GM23338 (cell line): Measurements from ENCODE around the gene ATCAY. TPM values are rescaled to one million over a fixed set of nuclear protein-coding genes. Genes with fewer than 3 reads are reported as not detected.

Experiments used
- ATAC-seq: fragments of 200-7000 bp; cut with Tn5 transposase; 3 replicates; pipeline ENCODE4 v1.9.1; 2020
- DNase-seq: peaks from one replicate; pipeline ENCODE4 v3.0.0-alpha.2; 2015; ENCODE audit warnings: low spot score
- H2AFZ ChIP-seq: fragments of 200-600 bp; sonication (generic); 2 replicates; pipeline ENCODE4 v1.8.0; 2016; ENCODE audit warnings: antibody characterized with exemption, mild to moderate bottlenecking, moderate library complexity
- H3F3A ChIP-seq: fragments of 200-600 bp; sonication (generic); replicated peaks from 2 replicates; pipeline ENCODE4 v1.8.0; 2017; ENCODE audit warnings: antibody characterized with exemption, mixed run types, low read depth
- H3K27ac ChIP-seq: fragments of 200-600 bp; sonication (generic); 2 replicates; pipeline ENCODE4 v1.6.1; 2016; ENCODE audit warnings: low read depth
- H3K27me3 ChIP-seq: fragments of 200-600 bp; sonication (generic); 2 replicates; pipeline ENCODE4 v1.8.0; 2016; ENCODE audit warnings: mild to moderate bottlenecking, mixed run types, moderate library complexity; ENCODE audit not compliant: insufficient read depth
- H3K36me3 ChIP-seq: fragments of 200-600 bp; sonication (generic); 2 replicates; pipeline ENCODE4 v1.8.0; 2016; ENCODE audit warnings: mild to moderate bottlenecking; ENCODE audit not compliant: insufficient read depth
- H3K4me1 ChIP-seq: fragments of 200-600 bp; sonication (generic); 2 replicates; pipeline ENCODE4 v1.8.0; 2016; ENCODE audit warnings: mild to moderate bottlenecking, moderate library complexity; ENCODE audit not compliant: insufficient read depth
- H3K4me2 ChIP-seq: fragments of 200-600 bp; sonication (generic); 2 replicates; pipeline ENCODE4 v1.7.1; 2017; ENCODE audit warnings: mixed run types
- H3K4me3 ChIP-seq: fragments of 200-600 bp; sonication (generic); 2 replicates; pipeline ENCODE4 v1.6.1; 2016; ENCODE audit warnings: mixed run types
- H3K79me2 ChIP-seq: fragments of 200-600 bp; sonication (generic); replicated peaks from 2 replicates; pipeline ENCODE4 v1.8.0; 2017; ENCODE audit warnings: mild to moderate bottlenecking; ENCODE audit not compliant: insufficient read depth
- H3K9me2 ChIP-seq: fragments of 200-600 bp; sonication (generic); 2 replicates; pipeline ENCODE4 v1.8.0; 2017; ENCODE audit not compliant: insufficient read depth
- H4K20me1 ChIP-seq: fragments of 200-600 bp; sonication (generic); replicated peaks from 2 replicates; pipeline ENCODE4 v1.8.0; 2017; ENCODE audit warnings: mild to moderate bottlenecking; ENCODE audit not compliant: insufficient read depth
- H3K27ac Mint-ChIP-seq: 2 replicates; pipeline ENCODE4 v1.8.0; 2020; ENCODE audit warnings: inconsistent platforms, mild to moderate bottlenecking, moderate library complexity, mixed read lengths
- H3K27me3 Mint-ChIP-seq: 3 replicates; pipeline ENCODE4 v1.8.0; 2022; ENCODE audit warnings: low read depth, mild to moderate bottlenecking, moderate library complexity, mixed read lengths, inconsistent platforms; ENCODE audit not compliant: insufficient read depth, poor library complexity
- H3K36me3 Mint-ChIP-seq: 3 replicates; pipeline ENCODE4 v1.8.0; 2021; ENCODE audit warnings: low read depth, mild to moderate bottlenecking, inconsistent platforms, moderate library complexity, mixed read lengths
- H3K4me1 Mint-ChIP-seq: 3 replicates; pipeline ENCODE4 v1.8.0; 2020; ENCODE audit warnings: mild to moderate bottlenecking, inconsistent platforms, mixed read lengths
- H3K4me3 Mint-ChIP-seq: 3 replicates; pipeline ENCODE4 v1.8.0; 2021; ENCODE audit warnings: moderate library complexity, mild to moderate bottlenecking, inconsistent platforms, mixed read lengths
- H3K9me3 Mint-ChIP-seq: 3 replicates; pipeline ENCODE4 v1.8.0; 2020; ENCODE audit warnings: moderate library complexity, mild to moderate bottlenecking, inconsistent platforms, mixed read lengths
- CREB1 ChIP-seq: fragments of 250-450 bp; sonication (Bioruptor Pico); IDR thresholded peaks from 2 replicates; pipeline ENCODE4 v1.5.0; 2020; ENCODE audit warnings: low read depth, mild to moderate bottlenecking, moderate library complexity
- EZH2 ChIP-seq: fragments of 200-600 bp; sonication (generic); IDR thresholded peaks from one replicate; pipeline ENCODE4 v1.8.0; 2017; ENCODE audit warnings: antibody characterized with exemption, mild to moderate bottlenecking, low read depth; ENCODE audit not compliant: unreplicated experiment
- EZH2phosphoT487 ChIP-seq: fragments of 200-600 bp; sonication (generic); IDR thresholded peaks from one replicate; pipeline ENCODE4 v1.8.1; 2018; ENCODE audit warnings: antibody characterized with exemption; ENCODE audit not compliant: unreplicated experiment
- JUNB ChIP-seq: IDR thresholded peaks from one replicate; pipeline ENCODE4 v1.6.1; 2016; ENCODE audit warnings: antibody characterized with exemption; ENCODE audit not compliant: unreplicated experiment
- NANOG ChIP-seq: IDR thresholded peaks from 2 replicates; pipeline ENCODE4 v1.6.1; 2016; ENCODE audit warnings: antibody characterized with exemption, borderline replicate concordance
- POLR2AphosphoS5 ChIP-seq: IDR thresholded peaks from 2 replicates; pipeline ENCODE4 v1.6.1; 2016; ENCODE audit warnings: antibody characterized with exemption, low read depth
- STAT1 ChIP-seq: IDR thresholded peaks from one replicate; pipeline ENCODE4 v1.6.1; 2016; ENCODE audit warnings: antibody characterized with exemption; ENCODE audit not compliant: unreplicated experiment
- ZNF114 ChIP-seq: fragments of 250-450 bp; sonication (Bioruptor Pico); IDR thresholded peaks from 2 replicates; pipeline ENCODE4 v1.5.0; 2020; ENCODE audit warnings: mild to moderate bottlenecking, moderate library complexity
- ZNF331 ChIP-seq: fragments of 250-450 bp; sonication (Bioruptor Pico); IDR thresholded peaks from 2 replicates; pipeline ENCODE4 v1.5.0; 2020; ENCODE audit warnings: low read depth, mild to moderate bottlenecking, moderate library complexity
- polyA plus RNA-seq: library from polyadenylated mRNA; unstranded; fragments of >200 nt; fragmentation: Nextera tagmentation; extraction: Ambion mirVana; gene quantifications from 2 replicates; pipeline ENCODE4 v1.2.1, GENCODE V29; 2016
- total RNA-seq: library from RNA; depleted of rRNA; stranded (reverse); fragments of >200 nt; shearing (Covaris generic); gene quantifications from 2 replicates; pipeline ENCODE4 v1.2.3, GENCODE V29; 2014
- TF ChIP-seq, protein P1 (sequence below): fragments of 250-450 bp; sonication (Bioruptor Pico); IDR thresholded peaks from 2 replicates; pipeline ENCODE4 v1.5.0; 2020; ENCODE audit warnings: mild to moderate bottlenecking, moderate library complexity
- TF ChIP-seq, protein P2 (sequence below): IDR thresholded peaks from 2 replicates; pipeline ENCODE4 v1.6.1; 2016; ENCODE audit warnings: antibody characterized with exemption
- TF ChIP-seq, protein P3 (sequence below): IDR thresholded peaks from one replicate; pipeline ENCODE4 v1.6.1; 2018; ENCODE audit warnings: antibody characterized with exemption; ENCODE audit not compliant: unreplicated experiment
- TF ChIP-seq, protein P4 (sequence below), 2 experiments: fragments of 200-600 bp in 1 of 2; sonication (generic) in 1 of 2; conservative IDR thresholded peaks; 2 replicates each; pipeline versions ENCODE4 v1.5.1 to v1.6.1; 2016 to 2017; ENCODE audit warnings: antibody characterized with exemption in 2 of 2, low read depth in 2 of 2, mild to moderate bottlenecking in 2 of 2, moderate library complexity in 1 of 2

The ATCAY gene
- total and polyA plus RNA-seq, 2 experiments from 2014 or later: 16.9 to 45.7 TPM

DNA sequence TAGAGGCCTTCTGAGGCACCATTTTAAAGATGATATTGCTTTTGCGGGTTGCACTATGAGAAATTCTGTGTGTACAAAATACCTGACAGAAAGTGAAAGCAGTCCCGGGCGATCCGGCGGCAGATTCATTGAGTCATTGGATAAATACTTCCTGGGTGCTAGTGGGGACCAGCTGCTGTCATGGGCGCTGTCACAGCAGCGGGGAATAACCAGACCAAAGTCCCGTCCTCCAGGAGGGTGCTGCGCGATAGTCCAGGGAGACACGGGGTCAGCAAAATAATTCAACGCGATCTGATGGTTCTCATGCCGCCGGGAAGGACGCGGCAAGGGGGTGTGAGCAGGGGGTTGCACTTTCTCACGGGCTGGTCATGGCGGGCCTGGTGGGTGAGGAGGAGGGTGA lies 25.2 kb upstream of the ATCAY start:
- H3K4me1 Mint-ChIP-seq: no peaks in the 10 kb centered on the region
- H3K9me3 Mint-ChIP-seq: peaks cover 34% of the 10 kb centered on the region
- Histone ChIP-seq H3K9me2 (no peaks in the 10 kb centered on the region), H3K36me3 (0 out of 2 replicates have a peak, but pooled peaks cover 4% of the 10 kb centered on the region), H4K20me1 (0 out of 2 replicates have a peak, but pooled peaks cover 6% of the 10 kb centered on the region), H3K27ac (no peak overlapping the region), H3K4me2 (no peak overlapping the region), H3K4me1 (no peaks in the 10 kb centered on the region), H2AFZ (no peak overlapping the region), H3K4me3 (no peak overlapping the region), H3K27me3 (no peaks in the 10 kb centered on the region), H3K79me2 (0 out of 2 replicates have a peak, but pooled peaks cover 3% of the 10 kb centered on the region), H3F3A (no peaks in the 10 kb centered on the region)
- H3K27me3 Mint-ChIP-seq: peaks cover 5% of the 10 kb centered on the region
- H3K4me3 Mint-ChIP-seq: no peak overlapping the region
- ATAC-seq: no peak
- peaks cover 50% of the 10 kb centered on the region for H3K36me3 Mint-ChIP-seq
- DNase-seq: no peak
- no peak overlapping the region for H3K27ac Mint-ChIP-seq
- TF ChIP-seq CREB1 (CRISPR knock-in tag): no peak
- TF ChIP-seq NANOG: no peak
- no peak for TF ChIP-seq STAT1
- TF ChIP-seq JUNB: no peak
- TF ChIP-seq ZNF331 (CRISPR knock-in tag): no peak
- TF ChIP-seq, protein P1, sequence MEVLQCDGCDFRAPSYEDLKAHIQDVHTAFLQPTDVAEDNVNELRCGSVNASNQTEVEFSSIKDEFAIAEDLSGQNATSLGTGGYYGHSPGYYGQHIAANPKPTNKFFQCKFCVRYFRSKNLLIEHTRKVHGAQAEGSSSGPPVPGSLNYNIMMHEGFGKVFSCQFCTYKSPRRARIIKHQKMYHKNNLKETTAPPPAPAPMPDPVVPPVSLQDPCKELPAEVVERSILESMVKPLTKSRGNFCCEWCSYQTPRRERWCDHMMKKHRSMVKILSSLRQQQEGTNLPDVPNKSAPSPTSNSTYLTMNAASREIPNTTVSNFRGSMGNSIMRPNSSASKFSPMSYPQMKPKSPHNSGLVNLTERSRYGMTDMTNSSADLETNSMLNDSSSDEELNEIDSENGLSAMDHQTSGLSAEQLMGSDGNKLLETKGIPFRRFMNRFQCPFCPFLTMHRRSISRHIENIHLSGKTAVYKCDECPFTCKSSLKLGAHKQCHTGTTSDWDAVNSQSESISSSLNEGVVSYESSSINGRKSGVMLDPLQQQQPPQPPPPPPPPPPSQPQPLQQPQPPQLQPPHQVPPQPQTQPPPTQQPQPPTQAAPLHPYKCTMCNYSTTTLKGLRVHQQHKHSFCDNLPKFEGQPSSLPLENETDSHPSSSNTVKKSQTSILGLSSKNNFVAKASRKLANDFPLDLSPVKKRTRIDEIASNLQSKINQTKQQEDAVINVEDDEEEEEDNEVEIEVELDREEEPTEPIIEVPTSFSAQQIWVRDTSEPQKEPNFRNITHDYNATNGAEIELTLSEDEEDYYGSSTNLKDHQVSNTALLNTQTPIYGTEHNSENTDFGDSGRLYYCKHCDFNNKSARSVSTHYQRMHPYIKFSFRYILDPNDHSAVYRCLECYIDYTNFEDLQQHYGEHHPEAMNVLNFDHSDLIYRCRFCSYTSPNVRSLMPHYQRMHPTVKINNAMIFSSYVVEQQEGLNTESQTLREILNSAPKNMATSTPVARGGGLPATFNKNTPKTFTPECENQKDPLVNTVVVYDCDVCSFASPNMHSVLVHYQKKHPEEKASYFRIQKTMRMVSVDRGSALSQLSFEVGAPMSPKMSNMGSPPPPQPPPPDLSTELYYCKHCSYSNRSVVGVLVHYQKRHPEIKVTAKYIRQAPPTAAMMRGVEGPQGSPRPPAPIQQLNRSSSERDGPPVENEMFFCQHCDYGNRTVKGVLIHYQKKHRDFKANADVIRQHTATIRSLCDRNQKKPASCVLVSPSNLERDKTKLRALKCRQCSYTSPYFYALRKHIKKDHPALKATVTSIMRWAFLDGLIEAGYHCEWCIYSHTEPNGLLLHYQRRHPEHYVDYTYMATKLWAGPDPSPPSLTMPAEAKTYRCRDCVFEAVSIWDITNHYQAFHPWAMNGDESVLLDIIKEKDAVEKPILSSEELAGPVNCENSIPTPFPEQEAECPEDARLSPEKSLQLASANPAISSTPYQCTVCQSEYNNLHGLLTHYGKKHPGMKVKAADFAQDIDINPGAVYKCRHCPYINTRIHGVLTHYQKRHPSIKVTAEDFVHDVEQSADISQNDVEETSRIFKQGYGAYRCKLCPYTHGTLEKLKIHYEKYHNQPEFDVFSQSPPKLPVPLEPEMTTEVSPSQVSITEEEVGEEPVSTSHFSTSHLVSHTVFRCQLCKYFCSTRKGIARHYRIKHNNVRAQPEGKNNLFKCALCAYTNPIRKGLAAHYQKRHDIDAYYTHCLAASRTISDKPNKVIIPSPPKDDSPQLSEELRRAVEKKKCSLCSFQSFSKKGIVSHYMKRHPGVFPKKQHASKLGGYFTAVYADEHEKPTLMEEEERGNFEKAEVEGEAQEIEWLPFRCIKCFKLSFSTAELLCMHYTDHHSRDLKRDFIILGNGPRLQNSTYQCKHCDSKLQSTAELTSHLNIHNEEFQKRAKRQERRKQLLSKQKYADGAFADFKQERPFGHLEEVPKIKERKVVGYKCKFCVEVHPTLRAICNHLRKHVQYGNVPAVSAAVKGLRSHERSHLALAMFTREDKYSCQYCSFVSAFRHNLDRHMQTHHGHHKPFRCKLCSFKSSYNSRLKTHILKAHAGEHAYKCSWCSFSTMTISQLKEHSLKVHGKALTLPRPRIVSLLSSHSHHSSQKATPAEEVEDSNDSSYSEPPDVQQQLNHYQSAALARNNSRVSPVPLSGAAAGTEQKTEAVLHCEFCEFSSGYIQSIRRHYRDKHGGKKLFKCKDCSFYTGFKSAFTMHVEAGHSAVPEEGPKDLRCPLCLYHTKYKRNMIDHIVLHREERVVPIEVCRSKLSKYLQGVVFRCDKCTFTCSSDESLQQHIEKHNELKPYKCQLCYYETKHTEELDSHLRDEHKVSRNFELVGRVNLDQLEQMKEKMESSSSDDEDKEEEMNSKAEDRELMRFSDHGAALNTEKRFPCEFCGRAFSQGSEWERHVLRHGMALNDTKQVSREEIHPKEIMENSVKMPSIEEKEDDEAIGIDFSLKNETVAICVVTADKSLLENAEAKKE: no peak
- TF ChIP-seq, protein P2, sequence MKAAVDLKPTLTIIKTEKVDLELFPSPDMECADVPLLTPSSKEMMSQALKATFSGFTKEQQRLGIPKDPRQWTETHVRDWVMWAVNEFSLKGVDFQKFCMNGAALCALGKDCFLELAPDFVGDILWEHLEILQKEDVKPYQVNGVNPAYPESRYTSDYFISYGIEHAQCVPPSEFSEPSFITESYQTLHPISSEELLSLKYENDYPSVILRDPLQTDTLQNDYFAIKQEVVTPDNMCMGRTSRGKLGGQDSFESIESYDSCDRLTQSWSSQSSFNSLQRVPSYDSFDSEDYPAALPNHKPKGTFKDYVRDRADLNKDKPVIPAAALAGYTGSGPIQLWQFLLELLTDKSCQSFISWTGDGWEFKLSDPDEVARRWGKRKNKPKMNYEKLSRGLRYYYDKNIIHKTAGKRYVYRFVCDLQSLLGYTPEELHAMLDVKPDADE: no peak
- TF ChIP-seq EZH2phosphoT487: no peak
- TF ChIP-seq, protein P3, sequence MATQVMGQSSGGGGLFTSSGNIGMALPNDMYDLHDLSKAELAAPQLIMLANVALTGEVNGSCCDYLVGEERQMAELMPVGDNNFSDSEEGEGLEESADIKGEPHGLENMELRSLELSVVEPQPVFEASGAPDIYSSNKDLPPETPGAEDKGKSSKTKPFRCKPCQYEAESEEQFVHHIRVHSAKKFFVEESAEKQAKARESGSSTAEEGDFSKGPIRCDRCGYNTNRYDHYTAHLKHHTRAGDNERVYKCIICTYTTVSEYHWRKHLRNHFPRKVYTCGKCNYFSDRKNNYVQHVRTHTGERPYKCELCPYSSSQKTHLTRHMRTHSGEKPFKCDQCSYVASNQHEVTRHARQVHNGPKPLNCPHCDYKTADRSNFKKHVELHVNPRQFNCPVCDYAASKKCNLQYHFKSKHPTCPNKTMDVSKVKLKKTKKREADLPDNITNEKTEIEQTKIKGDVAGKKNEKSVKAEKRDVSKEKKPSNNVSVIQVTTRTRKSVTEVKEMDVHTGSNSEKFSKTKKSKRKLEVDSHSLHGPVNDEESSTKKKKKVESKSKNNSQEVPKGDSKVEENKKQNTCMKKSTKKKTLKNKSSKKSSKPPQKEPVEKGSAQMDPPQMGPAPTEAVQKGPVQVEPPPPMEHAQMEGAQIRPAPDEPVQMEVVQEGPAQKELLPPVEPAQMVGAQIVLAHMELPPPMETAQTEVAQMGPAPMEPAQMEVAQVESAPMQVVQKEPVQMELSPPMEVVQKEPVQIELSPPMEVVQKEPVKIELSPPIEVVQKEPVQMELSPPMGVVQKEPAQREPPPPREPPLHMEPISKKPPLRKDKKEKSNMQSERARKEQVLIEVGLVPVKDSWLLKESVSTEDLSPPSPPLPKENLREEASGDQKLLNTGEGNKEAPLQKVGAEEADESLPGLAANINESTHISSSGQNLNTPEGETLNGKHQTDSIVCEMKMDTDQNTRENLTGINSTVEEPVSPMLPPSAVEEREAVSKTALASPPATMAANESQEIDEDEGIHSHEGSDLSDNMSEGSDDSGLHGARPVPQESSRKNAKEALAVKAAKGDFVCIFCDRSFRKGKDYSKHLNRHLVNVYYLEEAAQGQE: no peak
- no peak for TF ChIP-seq EZH2
- no peak for TF ChIP-seq POLR2AphosphoS5
- TF ChIP-seq ZNF114 (CRISPR knock-in tag): no peak
- TF ChIP-seq, protein P4, sequence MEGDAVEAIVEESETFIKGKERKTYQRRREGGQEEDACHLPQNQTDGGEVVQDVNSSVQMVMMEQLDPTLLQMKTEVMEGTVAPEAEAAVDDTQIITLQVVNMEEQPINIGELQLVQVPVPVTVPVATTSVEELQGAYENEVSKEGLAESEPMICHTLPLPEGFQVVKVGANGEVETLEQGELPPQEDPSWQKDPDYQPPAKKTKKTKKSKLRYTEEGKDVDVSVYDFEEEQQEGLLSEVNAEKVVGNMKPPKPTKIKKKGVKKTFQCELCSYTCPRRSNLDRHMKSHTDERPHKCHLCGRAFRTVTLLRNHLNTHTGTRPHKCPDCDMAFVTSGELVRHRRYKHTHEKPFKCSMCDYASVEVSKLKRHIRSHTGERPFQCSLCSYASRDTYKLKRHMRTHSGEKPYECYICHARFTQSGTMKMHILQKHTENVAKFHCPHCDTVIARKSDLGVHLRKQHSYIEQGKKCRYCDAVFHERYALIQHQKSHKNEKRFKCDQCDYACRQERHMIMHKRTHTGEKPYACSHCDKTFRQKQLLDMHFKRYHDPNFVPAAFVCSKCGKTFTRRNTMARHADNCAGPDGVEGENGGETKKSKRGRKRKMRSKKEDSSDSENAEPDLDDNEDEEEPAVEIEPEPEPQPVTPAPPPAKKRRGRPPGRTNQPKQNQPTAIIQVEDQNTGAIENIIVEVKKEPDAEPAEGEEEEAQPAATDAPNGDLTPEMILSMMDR (conservative IDR thresholded peaks at IDR 0.05; ENCODE audit: low read depth in 2 of 2): no peak
